ENCODE measurements around the gene RANBP3L.

GRCh38 chr5:36344899-36345298 lies 43.2 kb upstream of the RANBP3L start:
- TF ChIP-seq SIN3A (IDR thresholded peaks at IDR 0.05; ENCODE audit: borderline replicate concordance, insufficient read depth, low read length) (no peak), REST (IDR thresholded peaks at IDR 0.05; ENCODE audit: insufficient read depth in 1 of 2, low read depth in 2 of 2, low read length in 2 of 2) (no peak), POLR2AphosphoS5 (IDR thresholded peaks at IDR 0.05; ENCODE audit: low read depth, low read length) (no peak), TAF1 (IDR thresholded peaks at IDR 0.05; ENCODE audit: borderline replicate concordance, insufficient read depth, low read length) (no peak), FOXP2 (optimal IDR thresholded peaks at IDR 0.05; ENCODE audit: borderline replicate concordance, extremely low read depth, extremely low read length, insufficient read depth) (no peak)

All from PFSK-1 (cell line).